Activated CD8-positive, alpha-beta memory T cell treated with anti-CD3 and anti-CD28 coated beads, Interleukin-2, amount 50 U/mL, for 1 hour (primary cell): Measurements from ENCODE around the gene ACP7.
"Not testable (repeated sequence)": the region's sequence is repeated elsewhere in the genome, so short reads cannot be mapped to it uniquely, and the experiment has no call there.

Experiments used
- DNase-seq: peaks from one replicate; pipeline ENCODE4 v3.0.0-alpha.2; 2020; ENCODE audit errors: extremely low read depth

The ACP7 gene

DNA sequence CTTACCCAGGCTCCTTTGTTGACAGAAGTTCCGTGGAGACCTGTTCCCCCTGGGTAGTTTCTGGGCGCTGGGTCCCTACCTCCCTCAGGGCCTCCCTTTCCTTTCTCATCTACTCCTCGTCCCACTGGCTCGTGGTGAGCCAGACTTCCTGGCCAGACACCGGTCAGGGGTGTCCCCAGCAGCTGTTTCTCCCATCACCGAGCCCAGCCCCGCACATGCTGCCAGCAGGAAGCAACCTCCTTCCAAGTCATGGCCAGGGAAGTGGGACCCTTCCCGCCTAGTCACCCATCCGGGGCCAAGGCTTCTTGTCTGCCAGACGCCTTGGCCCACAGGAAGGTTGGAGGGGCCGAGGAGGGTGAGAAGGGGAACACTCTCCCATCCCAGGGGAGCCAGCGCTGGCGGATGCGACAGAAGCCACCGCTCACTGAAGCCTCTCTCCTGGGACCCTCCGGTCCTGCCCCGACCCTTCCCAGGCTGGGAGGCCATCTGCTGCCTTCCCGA is 47.1 kb downstream of the ACP7 start:
- no peak for DNase-seq

DNA sequence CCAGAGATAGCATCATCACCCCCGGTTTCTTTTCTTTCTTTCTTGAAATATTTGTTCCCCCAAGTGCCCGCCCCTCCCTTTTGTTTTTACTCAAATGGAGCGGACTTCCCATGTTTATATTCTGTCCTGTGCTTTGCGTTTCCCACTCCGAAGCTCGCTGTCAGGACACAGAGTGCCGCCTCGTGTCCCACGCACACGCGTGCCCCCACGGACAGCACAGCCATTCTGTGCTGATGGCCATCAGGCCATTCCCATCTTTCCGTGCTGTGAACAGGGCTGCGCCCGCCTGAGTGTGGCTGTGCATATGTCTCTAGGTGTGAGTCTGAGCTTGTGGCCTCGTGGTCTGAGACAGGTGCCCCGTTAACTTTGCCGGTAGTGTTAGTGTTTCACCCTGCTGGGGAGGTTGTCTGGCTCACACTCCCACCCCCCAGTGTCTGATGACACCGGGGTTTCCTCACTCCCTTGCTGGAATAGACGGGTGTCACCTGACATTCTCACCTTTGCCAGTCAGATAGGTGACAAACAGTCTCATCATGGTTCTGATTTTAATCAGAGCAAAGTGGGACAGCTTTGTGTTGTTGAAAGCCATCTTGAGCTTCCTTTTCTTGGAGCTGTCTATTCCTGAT is 48.3 kb downstream of the ACP7 start:
- DNase-seq, result no peak

DNA sequence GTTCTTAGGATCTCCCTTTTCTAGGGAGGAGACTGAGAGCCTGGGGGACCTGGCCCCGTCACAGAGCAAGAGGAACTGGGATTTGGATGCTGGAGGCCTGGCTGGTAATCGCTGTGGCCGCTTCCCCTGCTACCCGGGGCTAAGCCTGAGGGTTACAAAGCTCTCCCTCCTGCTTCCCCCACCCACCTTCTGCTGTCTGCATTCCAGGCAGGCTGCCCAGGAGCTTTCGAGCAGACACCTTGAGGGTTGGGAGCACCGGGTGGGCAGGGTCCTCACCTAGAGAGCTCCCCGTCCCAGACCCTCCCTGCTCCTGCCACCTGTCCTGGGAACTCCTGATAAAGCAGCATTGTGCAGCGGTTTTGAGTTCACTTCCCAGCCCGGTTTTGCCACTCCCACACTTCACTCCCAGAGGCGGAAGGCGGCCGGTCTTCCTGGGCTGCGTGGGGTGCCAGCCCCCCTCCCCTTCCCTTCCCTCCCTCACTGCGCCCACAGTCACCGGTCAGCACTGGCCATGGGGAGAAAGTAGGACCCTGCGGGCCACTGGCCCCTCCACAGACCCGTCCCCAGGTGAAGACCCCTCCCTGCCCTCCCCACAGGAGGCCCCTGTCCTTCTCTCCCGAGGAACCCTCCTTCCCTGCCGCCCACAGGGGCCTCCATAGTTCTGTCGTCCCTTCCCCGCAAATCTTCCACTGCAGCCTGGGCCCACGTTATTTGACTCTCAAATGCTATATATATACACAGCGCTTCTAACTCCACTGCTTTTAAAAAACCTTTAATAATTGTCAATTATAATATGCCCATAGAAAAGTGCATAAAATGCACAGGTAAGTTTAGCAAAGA is 49.5 kb downstream of the ACP7 start:
- DNase-seq, result no peak

DNA sequence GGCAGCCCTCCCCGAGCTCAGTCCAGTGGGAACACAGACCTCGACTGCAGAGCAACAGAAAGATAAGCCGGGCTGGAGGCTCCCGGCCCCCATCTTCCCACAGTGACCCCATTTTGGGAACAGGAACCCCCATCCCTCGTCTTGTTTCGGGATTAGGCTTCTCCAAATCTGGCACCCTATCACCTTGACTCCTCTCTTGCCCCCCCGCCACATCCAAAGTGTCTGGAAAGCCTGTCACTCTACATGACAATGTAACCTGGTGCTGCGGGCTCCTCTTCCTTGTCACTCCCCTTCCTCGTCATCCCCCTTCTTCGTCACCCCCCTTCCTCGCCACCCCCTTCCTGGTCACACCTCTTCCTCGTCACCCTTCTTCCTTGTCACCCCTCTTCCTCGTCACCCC is 51.5 kb downstream of the ACP7 start:
- DNase-seq, result no peak

DNA sequence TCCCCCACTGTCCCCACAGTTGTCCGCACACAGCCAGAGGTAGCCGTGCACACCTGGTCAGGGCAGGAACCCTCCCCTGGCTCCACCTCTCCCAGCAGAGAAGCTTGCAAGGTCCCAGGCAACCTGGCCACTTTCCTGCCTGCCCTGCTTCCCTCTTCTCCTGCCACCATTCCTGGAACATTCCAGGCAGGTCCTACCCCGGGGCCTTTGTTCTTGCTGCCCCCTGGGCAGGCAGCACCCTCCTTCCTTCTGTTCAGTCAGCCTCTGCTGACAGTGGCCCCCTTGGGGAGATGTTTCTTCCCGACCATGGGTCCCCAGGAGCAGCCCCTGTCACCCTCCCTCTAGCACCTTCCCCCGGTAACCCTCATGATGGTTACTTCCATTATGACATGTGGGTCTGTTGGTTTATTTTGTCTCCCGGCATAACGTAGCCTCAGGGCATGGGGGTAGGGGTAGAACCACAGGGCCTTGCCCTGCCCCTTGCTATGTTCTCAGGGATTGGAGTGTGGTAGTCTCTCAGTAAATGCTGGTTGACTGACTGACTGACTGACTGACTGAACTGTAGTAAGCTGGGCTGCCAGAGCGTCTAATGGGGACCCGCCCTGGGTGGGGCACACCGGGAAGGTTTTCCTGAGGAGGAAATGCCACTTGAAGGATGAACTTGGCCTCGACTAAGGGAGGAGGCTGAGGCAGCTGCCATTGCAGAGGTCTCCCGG is 52.2 kb downstream of the ACP7 start:
- no peak for DNase-seq

DNA sequence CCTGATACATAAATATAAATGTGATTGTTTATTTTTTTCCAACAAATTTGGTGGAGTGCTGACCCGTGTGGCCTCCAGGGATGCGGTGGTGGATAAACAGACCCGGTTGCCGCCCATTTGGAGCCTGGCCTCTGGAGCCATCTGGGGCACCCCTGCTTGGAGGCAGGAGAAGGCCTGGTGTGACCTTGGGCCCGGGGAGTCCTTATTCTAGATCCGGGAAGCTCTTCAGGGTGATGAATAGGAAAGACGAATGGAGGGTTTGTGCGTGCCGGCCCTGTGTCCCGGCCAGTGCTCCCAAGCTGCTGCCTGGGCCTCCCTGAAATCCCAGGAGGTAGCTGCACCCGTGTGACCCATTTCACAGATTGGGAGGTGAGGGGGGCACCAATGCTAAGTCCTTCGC is 53.0 kb downstream of the ACP7 start:
- no peak for DNase-seq

DNA sequence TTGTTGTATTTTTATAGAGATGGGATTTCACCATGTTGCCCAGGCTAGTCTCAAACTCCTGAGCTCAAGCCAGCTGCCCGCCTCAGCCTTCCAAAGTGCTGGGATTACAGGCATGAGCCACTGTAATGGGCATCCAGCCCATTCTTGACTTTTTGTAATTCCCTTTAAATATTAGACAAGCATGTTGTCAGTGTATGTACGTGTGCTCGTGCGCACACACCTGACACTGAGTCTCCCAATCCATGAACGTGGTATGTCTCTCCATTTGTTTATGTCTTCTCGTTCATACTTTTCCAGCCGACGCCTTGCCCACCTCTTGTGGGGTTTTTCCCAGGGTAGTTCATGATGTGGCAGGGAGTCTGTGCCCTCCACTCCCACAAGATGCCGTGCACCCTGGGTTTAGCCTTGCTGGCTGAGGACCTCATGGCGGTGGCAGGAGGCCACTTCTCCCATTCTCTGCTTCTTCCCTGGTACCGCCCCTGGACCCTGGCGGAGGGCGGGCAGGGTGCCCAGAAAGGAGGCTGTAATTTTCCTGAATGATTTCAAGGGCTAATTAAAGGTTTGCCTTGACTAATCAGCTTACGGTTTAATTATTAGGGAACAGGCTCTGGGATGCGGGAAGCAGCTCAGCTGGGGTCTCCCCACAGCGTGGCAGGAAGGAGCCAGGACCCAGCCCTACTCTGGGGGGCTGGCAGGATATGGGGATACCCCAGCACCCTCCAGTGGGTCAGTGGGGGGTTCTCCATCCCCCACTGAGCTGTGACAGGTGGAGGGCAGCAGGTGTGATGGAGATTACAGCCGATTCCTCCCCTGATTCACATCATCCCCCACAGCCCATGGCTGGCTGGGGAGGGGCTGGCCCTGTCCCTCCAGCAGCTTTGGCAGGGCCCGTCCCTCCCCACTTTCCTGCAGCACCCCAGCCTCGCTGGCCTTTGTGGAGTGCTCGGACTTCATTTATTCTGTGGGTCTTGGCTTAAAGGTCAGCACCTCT is 54.3 kb downstream of the ACP7 start:
- DNase-seq, result no peak

DNA sequence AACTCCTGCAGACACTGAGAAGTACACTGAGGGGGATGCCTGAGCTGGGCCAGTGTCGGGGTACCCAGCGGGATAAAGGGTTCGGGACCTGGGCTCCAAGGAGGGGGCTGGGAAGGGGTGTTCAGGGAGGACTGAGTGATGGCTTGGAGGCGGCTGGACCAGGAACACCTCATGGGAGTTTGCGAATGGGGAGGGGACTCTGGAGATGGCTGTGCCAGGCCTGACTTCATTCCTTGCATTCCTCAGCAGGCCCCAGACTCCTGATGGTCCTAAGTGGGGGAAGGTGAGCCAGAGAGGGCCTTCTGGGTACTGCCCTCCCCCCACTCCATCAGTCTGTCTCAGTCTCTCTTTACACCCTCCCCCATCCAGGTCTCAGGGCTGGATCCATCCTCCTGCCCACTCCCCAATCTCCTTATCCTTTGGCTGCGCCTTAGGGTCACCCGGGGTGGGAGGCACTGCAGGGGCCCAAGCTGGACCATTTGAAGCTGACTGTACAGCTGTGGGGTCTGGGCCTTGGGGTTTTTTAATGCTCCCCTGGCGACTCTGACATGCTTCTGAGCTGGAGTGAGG is 55.2 kb downstream of the ACP7 start:
- no peak for DNase-seq

DNA sequence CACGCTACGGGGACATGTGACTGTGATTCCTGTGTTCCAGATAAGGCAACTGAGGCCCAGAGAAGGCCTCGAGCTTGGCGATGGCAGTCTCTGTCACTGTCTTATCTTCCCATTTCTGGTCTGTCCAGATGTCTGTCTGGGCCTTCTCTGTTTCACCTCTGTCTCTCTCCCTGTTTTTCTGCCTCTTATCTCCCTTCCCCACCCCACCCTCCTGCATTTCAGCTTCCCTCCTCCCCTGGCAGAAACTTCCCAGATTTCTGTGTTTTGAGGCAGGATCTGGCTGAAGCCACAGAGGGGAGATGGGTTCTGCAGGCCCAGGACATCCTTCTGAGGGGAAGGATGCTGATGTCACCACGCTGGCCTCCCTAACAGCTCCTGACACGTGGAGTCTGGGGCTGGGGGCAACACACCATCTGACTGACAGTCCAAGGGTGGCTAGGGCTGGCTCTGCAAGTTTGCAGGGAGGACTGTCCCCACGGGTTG is 55.8 kb downstream of the ACP7 start:
- DNase-seq, result no peak

DNA sequence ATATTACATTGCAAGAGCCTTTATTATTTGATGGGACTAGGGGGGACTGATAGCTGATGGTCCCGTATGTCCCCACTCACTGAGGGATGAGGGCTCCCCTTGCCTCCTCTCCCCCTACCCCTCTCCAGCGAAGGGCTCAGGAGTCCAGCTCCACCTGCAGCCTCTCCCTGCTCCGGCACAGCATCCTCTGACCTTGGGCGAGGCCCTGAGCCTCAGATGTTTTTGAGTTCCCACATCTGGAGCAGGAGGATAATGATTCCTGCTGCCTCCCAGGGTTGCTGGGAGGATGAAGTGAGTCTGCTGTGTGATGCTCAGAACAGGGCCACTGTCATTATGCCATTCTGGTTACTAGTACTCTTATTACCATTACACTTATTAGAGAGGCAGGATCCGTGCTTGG is 56.4 kb downstream of the ACP7 start:
- no peak for DNase-seq

DNA sequence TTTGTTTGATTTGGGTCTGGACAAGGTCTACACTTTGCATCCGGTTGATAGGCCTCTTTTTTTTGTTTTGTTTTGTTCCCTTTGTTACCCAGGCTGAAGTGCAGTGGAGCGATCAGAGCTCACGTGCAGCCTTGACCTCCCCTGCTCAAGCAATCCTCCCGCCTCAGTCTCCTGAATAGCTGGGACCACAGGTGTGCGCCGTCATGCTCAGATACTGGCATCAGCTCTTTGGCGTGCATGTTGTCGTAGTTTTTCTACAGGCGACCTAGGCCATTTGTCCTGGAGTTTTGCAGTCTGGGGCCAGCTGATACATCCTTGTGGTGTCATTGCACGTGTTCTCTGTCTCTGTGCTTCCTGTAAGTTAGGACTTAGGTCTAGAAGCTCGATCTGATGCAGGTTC is 57.8 kb downstream of the ACP7 start:
- DNase-seq, result no peak

DNA sequence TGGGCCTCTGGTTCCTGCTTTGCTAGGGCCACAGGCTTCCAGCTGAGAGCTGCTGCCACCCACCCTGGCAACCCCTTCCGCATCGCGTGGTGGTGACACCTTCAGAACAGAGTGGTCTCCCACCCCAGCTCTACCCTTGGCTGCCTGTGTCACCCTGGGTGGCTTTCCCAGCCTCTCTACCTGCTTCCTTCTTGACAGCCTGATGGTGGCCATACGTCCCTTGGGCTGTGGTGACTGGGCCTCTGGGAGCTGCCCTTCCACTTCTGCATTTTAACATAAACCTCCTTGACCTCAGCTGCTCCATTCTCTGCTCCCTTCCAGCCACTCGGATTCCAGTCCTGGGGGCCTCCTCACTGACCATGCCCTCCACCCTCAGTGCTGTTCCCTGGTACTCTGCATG is 58.5 kb downstream of the ACP7 start:
- DNase-seq, result no peak

DNA sequence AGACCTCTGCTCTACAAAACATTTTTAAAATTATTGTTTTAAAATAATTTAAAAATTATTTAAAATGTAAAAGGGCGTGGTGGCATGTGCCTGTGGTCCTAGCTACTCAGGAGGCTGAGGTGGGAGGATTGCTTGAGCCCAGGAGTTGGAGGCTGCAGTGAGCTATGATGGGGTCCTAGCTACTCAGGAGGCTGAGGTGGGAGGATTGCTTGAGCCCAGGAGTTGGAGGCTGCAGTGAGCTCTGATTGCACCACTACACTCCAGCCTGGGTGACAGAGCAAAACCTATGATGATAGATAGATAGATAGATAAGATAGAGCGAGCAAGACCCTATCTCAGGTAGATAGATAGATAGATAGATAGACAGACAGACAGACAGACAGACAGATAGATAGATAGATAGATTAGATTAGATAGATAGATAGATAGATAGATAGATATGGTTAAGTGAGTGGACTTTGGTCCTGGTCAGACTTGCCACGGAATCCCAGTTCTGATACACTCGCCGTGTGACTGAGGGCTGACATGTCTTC is 59.7 kb downstream of the ACP7 start:
- DNase-seq, result not testable (repeated sequence)

DNA sequence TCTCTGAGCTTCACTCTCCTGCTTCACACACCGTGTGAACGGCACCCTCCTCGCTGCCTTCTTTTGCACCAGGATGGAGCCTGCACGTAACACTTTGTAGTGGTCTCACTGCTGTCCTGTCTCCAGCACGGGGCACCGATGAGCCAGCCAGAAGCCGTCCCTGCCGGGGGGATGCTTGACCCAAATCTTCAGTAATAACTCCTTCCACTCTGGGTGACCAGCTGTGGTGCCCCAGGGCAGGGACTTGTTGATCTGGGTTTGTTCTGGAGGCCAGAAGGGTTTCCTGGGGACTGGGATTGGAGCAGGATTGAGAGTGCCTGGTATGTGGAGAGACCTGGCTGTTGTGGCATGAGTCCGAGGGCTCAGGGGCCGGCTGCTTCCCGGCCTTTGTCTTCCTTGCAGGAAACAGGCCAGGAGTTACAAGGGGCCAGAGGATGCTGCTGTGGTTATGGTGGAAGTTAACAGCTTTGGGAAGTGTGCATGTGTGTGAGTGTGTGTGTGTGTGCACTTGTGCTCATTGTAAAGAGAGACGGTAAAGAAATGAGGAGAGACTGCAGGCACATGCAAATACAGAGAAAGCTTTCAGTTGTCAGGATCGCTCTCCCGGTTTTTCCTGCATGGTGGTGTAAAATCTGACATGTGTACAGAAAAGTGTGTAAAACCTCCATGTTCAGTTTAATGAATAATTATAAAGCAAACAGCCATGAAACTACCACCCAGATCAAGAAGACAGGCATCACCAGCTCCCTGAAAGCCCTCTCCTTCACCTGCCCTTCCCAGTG is 60.3 kb downstream of the ACP7 start:
- DNase-seq, result no peak

DNA sequence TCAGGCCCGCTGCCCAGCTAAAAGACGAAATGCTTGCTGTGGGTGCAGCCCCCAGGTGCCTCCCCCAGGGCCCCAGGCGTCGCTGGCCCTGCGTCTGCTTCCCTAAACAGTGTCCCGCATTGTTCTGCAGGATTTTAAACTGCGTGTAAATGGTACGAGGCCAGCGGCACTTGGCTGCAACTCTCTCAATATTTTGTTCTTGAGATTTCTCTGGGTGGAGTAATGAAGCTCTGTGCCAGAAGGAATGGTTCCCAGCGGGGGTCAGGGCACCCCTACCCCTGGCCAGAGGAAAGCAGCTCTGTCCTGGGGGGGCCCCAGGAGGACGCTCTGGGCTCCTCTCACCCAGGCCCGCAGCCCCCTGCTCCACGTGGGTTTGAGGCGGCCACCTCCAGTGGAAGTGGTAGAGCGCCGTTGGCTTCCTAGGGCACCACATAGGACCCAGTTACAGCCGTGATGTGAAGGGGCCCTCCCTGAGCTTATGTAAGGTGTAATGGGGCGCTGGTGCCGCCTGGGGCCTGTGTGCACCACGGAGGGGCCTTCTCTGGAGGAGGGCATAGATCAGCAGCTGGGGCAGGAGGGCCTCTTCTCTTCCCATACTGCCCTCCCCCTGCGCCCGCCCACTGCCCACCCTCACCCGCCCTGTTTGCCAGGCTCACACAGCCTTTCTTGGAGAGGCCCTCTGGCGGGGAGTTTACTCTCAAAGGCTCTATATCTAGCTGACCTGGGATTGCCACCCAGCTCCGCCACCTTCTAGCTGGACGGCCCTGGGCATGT is 61.2 kb downstream of the ACP7 start:
- no peak for DNase-seq

DNA sequence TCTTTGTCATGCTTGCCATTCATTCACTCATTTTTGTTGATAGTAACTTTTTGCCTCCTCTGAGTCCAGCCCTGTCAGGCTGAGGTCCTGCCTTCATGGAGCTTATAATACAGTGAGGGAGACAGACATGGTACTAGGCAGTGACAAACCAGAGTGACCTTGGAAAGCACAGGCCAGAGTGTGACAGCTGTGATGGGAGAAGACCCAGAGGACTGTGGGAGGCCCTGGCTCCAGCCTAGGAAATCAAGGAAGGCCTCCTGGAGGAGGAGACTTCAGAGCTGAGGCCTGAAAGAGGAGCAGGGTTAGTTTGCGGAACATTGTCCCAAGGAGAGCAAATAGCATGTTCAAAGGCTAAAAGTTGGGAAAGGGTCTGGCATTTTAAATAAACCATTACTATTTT is 61.9 kb downstream of the ACP7 start:
- no peak for DNase-seq

DNA sequence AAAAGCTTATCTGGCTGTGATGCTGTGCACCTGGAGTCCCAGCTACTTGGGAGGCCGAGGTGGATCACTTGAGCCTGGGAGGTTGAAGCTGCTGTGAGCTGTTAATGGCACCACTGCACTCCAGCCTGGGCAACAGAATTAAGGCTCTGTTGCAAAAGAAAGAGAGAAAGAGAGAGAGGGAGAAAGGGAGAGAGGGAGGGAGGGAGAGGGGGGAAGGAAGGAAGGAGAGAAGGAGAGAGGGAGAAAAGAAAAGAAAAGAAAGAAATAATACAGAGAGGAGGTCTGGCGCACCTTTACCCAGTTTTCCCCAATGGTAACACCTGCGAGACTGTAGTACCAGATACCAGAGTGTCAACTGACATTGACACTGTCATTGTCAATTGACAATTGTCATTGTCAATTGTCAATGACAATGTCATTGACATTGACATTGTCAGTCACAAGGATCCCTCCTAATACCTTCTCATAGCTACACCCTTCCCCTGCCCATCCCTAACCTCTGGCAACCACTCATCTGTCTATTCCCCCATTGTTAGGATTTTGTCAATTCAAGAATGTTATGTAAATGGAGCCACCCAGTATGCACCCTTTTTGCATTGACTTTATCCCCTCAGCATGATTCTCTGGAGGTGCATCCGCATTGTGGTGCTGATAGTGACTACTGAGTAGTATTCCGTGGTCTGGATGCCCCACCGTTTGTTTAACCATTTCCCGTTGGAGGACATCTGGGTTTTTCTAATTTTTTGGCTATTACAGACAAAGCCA is 62.7 kb downstream of the ACP7 start:
- DNase-seq, result no peak

DNA sequence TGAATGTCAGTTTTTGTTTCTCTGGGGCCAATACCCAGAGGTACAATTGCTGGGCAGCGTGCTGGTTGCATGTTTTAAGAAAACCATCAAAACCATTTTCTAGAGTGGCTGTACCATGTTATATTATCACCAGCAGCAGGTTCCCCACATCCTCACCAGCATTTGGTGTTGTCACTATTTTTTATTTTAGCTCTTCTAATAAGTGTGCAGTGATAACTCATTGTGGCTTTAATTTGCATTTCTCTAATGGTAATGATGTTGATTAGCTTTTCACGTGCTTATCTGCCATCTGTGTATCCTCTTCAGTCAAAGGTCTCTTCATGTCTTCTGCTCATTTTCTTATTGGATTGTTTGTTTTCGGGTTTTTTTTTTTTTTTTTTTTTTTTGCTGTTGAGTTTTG is 63.3 kb downstream of the ACP7 start:
- DNase-seq, result no peak
